Vagina (tissue), 2 donors: ENCODE measurements around the gene E2F3.

ENCODE experiments used
- POLR2A ChIP-seq, 2 donors: fragments of 450-650 bp; IDR thresholded peaks; one replicate each; pipeline ENCODE4 v1.6.1; 2017; ENCODE audit warnings: antibody characterized with exemption in 2 of 2, mild to moderate bottlenecking in 2 of 2, moderate library complexity in 2 of 2
- POLR2AphosphoS5 ChIP-seq, 2 donors: sonication (generic); formaldehyde crosslinking; IDR thresholded peaks; one replicate each; pipeline ENCODE4 v1.9.0; 2017; ENCODE audit warnings: antibody characterized with exemption in 2 of 2, mild to moderate bottlenecking in 2 of 2, low read depth in 1 of 2; ENCODE audit not compliant: insufficient read depth in 1 of 2
- TF ChIP-seq, protein P1 (sequence below), 3 experiments: fragments of 450-650 bp in 2 of 3; fragments of 200-600 bp in 1 of 3; sonication (generic) in 1 of 3; IDR thresholded peaks; one replicate each; pipeline ENCODE4 v1.5.1; 2017 to 2019; ENCODE audit warnings: antibody characterized with exemption in 3 of 3, mild to moderate bottlenecking in 2 of 3, moderate library complexity in 2 of 3

DNA sequence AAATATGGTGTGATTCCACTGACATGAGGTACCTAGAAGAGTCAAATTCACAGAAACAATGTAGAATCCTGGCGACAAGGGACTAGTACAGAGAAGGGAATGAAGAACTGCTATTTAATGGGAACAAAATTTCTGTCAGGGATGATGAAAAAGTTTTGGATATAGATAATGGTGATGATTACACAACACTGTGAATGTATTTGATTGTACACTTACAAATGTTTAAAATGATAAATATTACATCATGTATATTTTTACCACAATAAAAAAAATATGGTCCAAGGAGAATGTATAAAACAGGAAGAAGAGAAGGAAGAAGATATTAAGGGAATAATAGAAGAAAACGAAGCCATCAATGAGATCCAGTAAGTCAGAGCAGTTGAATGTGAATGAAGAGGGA is 8.4 kb upstream of the E2F3 start:
- TF ChIP-seq, protein P1, sequence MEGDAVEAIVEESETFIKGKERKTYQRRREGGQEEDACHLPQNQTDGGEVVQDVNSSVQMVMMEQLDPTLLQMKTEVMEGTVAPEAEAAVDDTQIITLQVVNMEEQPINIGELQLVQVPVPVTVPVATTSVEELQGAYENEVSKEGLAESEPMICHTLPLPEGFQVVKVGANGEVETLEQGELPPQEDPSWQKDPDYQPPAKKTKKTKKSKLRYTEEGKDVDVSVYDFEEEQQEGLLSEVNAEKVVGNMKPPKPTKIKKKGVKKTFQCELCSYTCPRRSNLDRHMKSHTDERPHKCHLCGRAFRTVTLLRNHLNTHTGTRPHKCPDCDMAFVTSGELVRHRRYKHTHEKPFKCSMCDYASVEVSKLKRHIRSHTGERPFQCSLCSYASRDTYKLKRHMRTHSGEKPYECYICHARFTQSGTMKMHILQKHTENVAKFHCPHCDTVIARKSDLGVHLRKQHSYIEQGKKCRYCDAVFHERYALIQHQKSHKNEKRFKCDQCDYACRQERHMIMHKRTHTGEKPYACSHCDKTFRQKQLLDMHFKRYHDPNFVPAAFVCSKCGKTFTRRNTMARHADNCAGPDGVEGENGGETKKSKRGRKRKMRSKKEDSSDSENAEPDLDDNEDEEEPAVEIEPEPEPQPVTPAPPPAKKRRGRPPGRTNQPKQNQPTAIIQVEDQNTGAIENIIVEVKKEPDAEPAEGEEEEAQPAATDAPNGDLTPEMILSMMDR (IDR thresholded peaks at IDR 0.05): no peak
- no peak for TF ChIP-seq POLR2A (IDR thresholded peaks at IDR 0.05)
- no peak for TF ChIP-seq POLR2AphosphoS5 (IDR thresholded peaks at IDR 0.05; ENCODE audit: insufficient read depth in 1 of 2, low read depth in 1 of 2)
